Hepatocyte (in vitro differentiated cells): ENCODE data around the gene CHRD. TPM values are rescaled to one million over a fixed set of nuclear protein-coding genes. Genes with fewer than 3 reads are reported as not detected.

Source experiments
- DNase-seq: peaks from one replicate; pipeline ENCODE4 v3.0.0-alpha.2; 2016; ENCODE audit warnings: low spot score
- H2AFZ ChIP-seq: fragments of 200-600 bp; sonication (generic); 2 replicates; pipeline ENCODE4 v1.6.0; 2016; ENCODE audit warnings: antibody characterized with exemption, mild to moderate bottlenecking
- H3K27ac ChIP-seq: fragments of 200-600 bp; sonication (generic); 2 replicates; pipeline ENCODE4 v1.5.1; 2016; ENCODE audit warnings: mild to moderate bottlenecking
- H3K27me3 ChIP-seq: fragments of 200-600 bp; sonication (generic); 2 replicates; pipeline ENCODE4 v1.6.1; 2016
- H3K36me3 ChIP-seq: fragments of 200-600 bp; sonication (generic); replicated peaks from 2 replicates; pipeline ENCODE4 v1.5.1; 2016; ENCODE audit warnings: low read depth; ENCODE audit not compliant: insufficient read depth
- H3K4me1 ChIP-seq: fragments of 200-600 bp; sonication (generic); 2 replicates; pipeline ENCODE4 v1.5.1; 2016; ENCODE audit warnings: mild to moderate bottlenecking, moderate library complexity; ENCODE audit not compliant: insufficient read depth
- H3K4me2 ChIP-seq: fragments of 200-600 bp; sonication (generic); 2 replicates; pipeline ENCODE4 v1.6.0; 2016
- H3K4me3 ChIP-seq: fragments of 200-600 bp; sonication (generic); 2 replicates; pipeline ENCODE4 v1.5.1; 2016; ENCODE audit warnings: mild to moderate bottlenecking
- H3K79me2 ChIP-seq: fragments of 200-600 bp; sonication (generic); 2 replicates; pipeline ENCODE4 v1.6.0; 2017; ENCODE audit warnings: mild to moderate bottlenecking
- H3K9me2 ChIP-seq: fragments of 200-600 bp; sonication (generic); replicated peaks from 2 replicates; pipeline ENCODE4 v1.6.0; 2017; ENCODE audit warnings: mild to moderate bottlenecking; ENCODE audit not compliant: insufficient read depth
- H3K9me3 ChIP-seq: fragments of 200-600 bp; sonication (generic); 2 replicates; pipeline ENCODE4 v1.5.1; 2016; ENCODE audit warnings: low read depth, mild to moderate bottlenecking
- H4K20me1 ChIP-seq: fragments of 200-600 bp; sonication (generic); 2 replicates; pipeline ENCODE4 v1.6.0; 2016; ENCODE audit warnings: mild to moderate bottlenecking; ENCODE audit not compliant: insufficient read depth, poor library complexity, severe bottlenecking
- CTCF ChIP-seq: fragments of 200-600 bp; sonication (generic); IDR thresholded peaks from 2 replicates; pipeline ENCODE4 v1.5.1; 2016; ENCODE audit warnings: antibody characterized with exemption, mild to moderate bottlenecking; ENCODE audit not compliant: poor library complexity
- EZH2 ChIP-seq: fragments of 200-600 bp; sonication (generic); IDR thresholded peaks from 2 replicates; pipeline ENCODE4 v1.6.1; 2016; ENCODE audit warnings: antibody characterized with exemption, mild to moderate bottlenecking, borderline replicate concordance
- EZH2phosphoT487 ChIP-seq: fragments of 200-600 bp; sonication (generic); IDR thresholded peaks from one replicate; pipeline ENCODE4 v1.6.1; 2018; ENCODE audit warnings: antibody characterized with exemption, mild to moderate bottlenecking, low read depth, moderate library complexity; ENCODE audit not compliant: unreplicated experiment, severe bottlenecking
- WGBS: methylation state at CpG from one replicate; pipeline ENCODE4 v1.1.6; 2016; ENCODE audit warnings: low lambda C conversion rate; ENCODE audit errors: missing lambda C conversion rate; 5-methylcytosine and 5-hydroxymethylcytosine counted together
- polyA plus RNA-seq: library from polyadenylated mRNA; unstranded; fragments of >200 nt; fragmentation: Nextera tagmentation; extraction: Ambion mirVana; gene quantifications from 2 replicates; pipeline ENCODE4 v1.2.1, GENCODE V29; 2016
- total RNA-seq: library from RNA; depleted of rRNA; stranded (reverse); fragments of >200 nt; gene quantifications from 2 replicates; pipeline ENCODE4 v1.2.3, GENCODE V29; 2014

Gene CHRD
- total and polyA plus RNA-seq, 2 experiments from 2014 or later = 13.6 to 16.1 TPM

- Histone ChIP-seq H3K4me1 (peaks cover 4% of the 10 kb centered on the region), H3K27me3 (no peaks in the 10 kb centered on the region), H2AFZ (no peak overlapping the region), H3K36me3 (no peaks in the 10 kb centered on the region), H4K20me1 (no peaks in the 10 kb centered on the region), H3K4me3 (no peak overlapping the region), H3K27ac (no peak overlapping the region), H3K9me2 (no peaks in the 10 kb centered on the region), H3K9me3 (no peaks in the 10 kb centered on the region), H3K4me2 (no peak overlapping the region), H3K79me2 (no peaks in the 10 kb centered on the region)
- WGBS = 85% methylated on average over 7 of the region's 7 CpGs
- TF ChIP-seq CTCF (no peak), EZH2 (no peak), EZH2phosphoT487 (no peak)
- DNase-seq = no peak
Measured at GRCh38 chr3:184439096-184439495, 59.2 kb downstream of the CHRD start.

Other genes with a start within 250 kb of the CHRD start
- 34.6 and 35.0 TPM in 2 replicates for gene EIF2B5, start 244.7 kb upstream of the CHRD start, total RNA-seq
- gene EIF2B5, start 244.7 kb upstream of the CHRD start, polyA plus RNA-seq = 35.6 and 41.0 TPM in 2 replicates
- 45.9 and 49.1 TPM in 2 replicates for gene DVL3, start 224.7 kb upstream of the CHRD start, total RNA-seq
- gene DVL3, start 224.7 kb upstream of the CHRD start, polyA plus RNA-seq = 121 and 154 TPM in 2 replicates
- gene AP2M1, start 205.2 kb upstream of the CHRD start, total RNA-seq = 222 and 243 TPM in 2 replicates
- gene AP2M1, start 205.2 kb upstream of the CHRD start, polyA plus RNA-seq = 389 and 436 TPM in 2 replicates
- gene ABCF3, start 193.9 kb upstream of the CHRD start, total RNA-seq = 31.6 and 33.1 TPM in 2 replicates
- 62.7 and 68.8 TPM in 2 replicates for gene ABCF3, start 193.9 kb upstream of the CHRD start, polyA plus RNA-seq
- gene VWA5B2, start 150.5 kb upstream of the CHRD start, total RNA-seq = 0.40 and 3.2 TPM in 2 replicates
- 1.0 and 1.5 TPM in 2 replicates for gene VWA5B2, start 150.5 kb upstream of the CHRD start, polyA plus RNA-seq
- gene ALG3, start 131.1 kb upstream of the CHRD start, total RNA-seq = 52.3 and 68.9 TPM in 2 replicates
- 120 and 122 TPM in 2 replicates for gene ALG3, start 131.1 kb upstream of the CHRD start, polyA plus RNA-seq
- gene EEF1AKMT4, start 130.4 kb upstream of the CHRD start, total RNA-seq = 8.4 and 9.8 TPM in 2 replicates
- 13.5 and 16.5 TPM in 2 replicates for gene EEF1AKMT4, start 130.4 kb upstream of the CHRD start, polyA plus RNA-seq
- not detected in 2 replicates for gene CAMK2N2, start 118.5 kb upstream of the CHRD start, total RNA-seq
- 0.11 and 0.30 TPM in 2 replicates for gene CAMK2N2, start 118.5 kb upstream of the CHRD start, polyA plus RNA-seq
- gene ECE2, start 104.0 kb upstream of the CHRD start, total RNA-seq = not detected in 2 replicates
- gene ECE2, start 104.0 kb upstream of the CHRD start, polyA plus RNA-seq = not detected in 2 replicates
- gene PSMD2, start 80.8 kb upstream of the CHRD start, total RNA-seq = 221 and 232 TPM in 2 replicates
- gene PSMD2, start 80.8 kb upstream of the CHRD start, polyA plus RNA-seq = 241 and 268 TPM in 2 replicates
- gene EIF4G1, start 65.4 kb upstream of the CHRD start, total RNA-seq = 206 and 254 TPM in 2 replicates
- 200 and 204 TPM in 2 replicates for gene EIF4G1, start 65.4 kb upstream of the CHRD start, polyA plus RNA-seq
- 12.6 and 17.7 TPM in 2 replicates for gene FAM131A, start 42.5 kb upstream of the CHRD start, total RNA-seq
- 10.2 and 12.2 TPM in 2 replicates for gene FAM131A, start 42.5 kb upstream of the CHRD start, polyA plus RNA-seq
- gene CLCN2, start 18.4 kb upstream of the CHRD start, total RNA-seq = 11.8 and 12.3 TPM in 2 replicates
- gene CLCN2, start 18.4 kb upstream of the CHRD start, polyA plus RNA-seq = 11.9 and 12.8 TPM in 2 replicates
- 125 and 126 TPM in 2 replicates for gene POLR2H, start 18.3 kb upstream of the CHRD start, total RNA-seq
- 95.1 and 106 TPM in 2 replicates for gene POLR2H, start 18.3 kb upstream of the CHRD start, polyA plus RNA-seq
- 1.5 and 1.8 TPM in 2 replicates for gene THPO, start 1.8 kb upstream of the CHRD start, total RNA-seq
- gene THPO, start 1.8 kb upstream of the CHRD start, polyA plus RNA-seq = 4.0 and 5.2 TPM in 2 replicates
- gene EPHB3, start 181.7 kb downstream of the CHRD start, total RNA-seq = 5.2 and 11.0 TPM in 2 replicates
- 21.2 and 22.0 TPM in 2 replicates for gene EPHB3, start 181.7 kb downstream of the CHRD start, polyA plus RNA-seq